GM13977 (cell line): ENCODE measurements around the gene UCKL1.
A peak's percentile ranks its signal among the peaks of the same experiment; 100 is the strongest.
"Not testable (repeated sequence)": the region's sequence is repeated elsewhere in the genome, so short reads cannot be mapped to it uniquely, and the experiment has no call there.

Source experiments
- DNase-seq: peaks from one replicate; pipeline ENCODE4 v3.0.0; 2012; ENCODE audit warnings: low spot score
- CTCF ChIP-seq: IDR thresholded peaks from 2 replicates; pipeline ENCODE4 v1.5.1; 2012; ENCODE audit warnings: mild to moderate bottlenecking, control low read depth; ENCODE audit not compliant: insufficient read depth; ENCODE audit errors: extremely low read depth, missing control alignments
- in situ Hi-C: fragments of 300-500 bp; cut with MboI; formaldehyde crosslinking; loops from one replicate; pipeline ENCODE4 v1.12.0; 2022; ENCODE audit warnings: low sequenced_read_pairs, low pct_unique_long_range_greater_than_20kb, mixed read lengths, inconsistent platforms; ENCODE audit not compliant: unreplicated experiment

UCKL1 gene

GRCh38 chr20:63972312-63973159 lies 16.3 kb upstream of the UCKL1 start:
- no peak for TF ChIP-seq CTCF
- DNase-seq, result no peak
- in situ Hi-C loops, result no loop called here

GRCh38 chr20:63971960-63972311 lies 15.7 kb upstream of the UCKL1 start:
- DNase-seq, in situ Hi-C loops: not testable (repeated sequence)

GRCh38 chr20:63970714-63971431 lies 14.7 kb upstream of the UCKL1 start:
- in situ Hi-C loops, result no loop called here
- no peak for DNase-seq
- TF ChIP-seq CTCF, result no peak

- peak; percentile 95 for DNase-seq
- in situ Hi-C loops, result no loop called here
- TF ChIP-seq CTCF, result no peak
These were observed 13.9 kb upstream of the UCKL1 start, which contains the start of gene ZNF512B for GRCh38 chr20:63969838-63970713. Gene ZNF512B (minus strand): TSS chr20:63969930. CDS start chr20:63967950, 1,980 bp downstream.

- peak; percentile 71 for DNase-seq
- in situ Hi-C loops, result no loop called here
These were observed 12.9 kb upstream of the UCKL1 start for GRCh38 chr20:63968928-63969760.

More at GRCh38 chr20:63968928-63969760, 12.9 kb upstream of the UCKL1 start:
- TF ChIP-seq CTCF, result no peak
